RCC 7860 (cell line): Measurements from ENCODE around the gene LRP2BP.

Experiments used
- DNase-seq: peaks from one replicate; pipeline ENCODE4 v3.0.0-alpha.2; 2015; ENCODE audit warnings: low spot score
- FAIRE-seq: peaks from 2 replicates; lab custom pipeline; 2012; peaks lifted over from hg19 to GRCh38; lab: Jason Lieb, UNC

Gene LRP2BP

GRCh38 chr4:185395956-185396723, 416 bp upstream of the LRP2BP start:
- DNase-seq (peak; percentile 82), FAIRE-seq (no peak)

GRCh38 chr4:185394568-185395237, 1.0 kb downstream of the LRP2BP start:
- DNase-seq (no peak), FAIRE-seq (no peak)

- no peak for DNase-seq
- no peak for FAIRE-seq
These were observed 3.6 kb downstream of the LRP2BP start for GRCh38 chr4:185392156-185392555.

- no peak for FAIRE-seq
- no peak for DNase-seq
These were observed 4.8 kb downstream of the LRP2BP start for GRCh38 chr4:185390941-185391340.

GRCh38 chr4:185387957-185388356, 7.8 kb downstream of the LRP2BP start:
- DNase-seq (no peak), FAIRE-seq (no peak)

- FAIRE-seq (no peak), DNase-seq (no peak)
These were observed 10.8 kb downstream of the LRP2BP start for GRCh38 chr4:185384930-185385331.

- no peak for FAIRE-seq
These were observed 11.7 kb downstream of the LRP2BP start for GRCh38 chr4:185384061-185384460.

GRCh38 chr4:185383451-185383850, 12.3 kb downstream of the LRP2BP start:
- DNase-seq (no peak), FAIRE-seq (no peak)

More at GRCh38 chr4:185384061-185384460, 11.7 kb downstream of the LRP2BP start:
- no peak for DNase-seq

- DNase-seq (no peak), FAIRE-seq (no peak)
These were observed 13.0 kb downstream of the LRP2BP start for GRCh38 chr4:185382754-185383153.

GRCh38 chr4:185381288-185382196, 14.2 kb downstream of the LRP2BP start:
- FAIRE-seq (no peak), DNase-seq (no peak)

- FAIRE-seq: no peak
These were observed 15.4 kb downstream of the LRP2BP start for GRCh38 chr4:185380320-185380719.

GRCh38 chr4:185379326-185380295, 16.1 kb downstream of the LRP2BP start:
- no peak for DNase-seq
- FAIRE-seq: no peak

More at GRCh38 chr4:185380320-185380719, 15.4 kb downstream of the LRP2BP start:
- no peak for DNase-seq

GRCh38 chr4:185378264-185378663, 17.5 kb downstream of the LRP2BP start:
- DNase-seq: no peak
- no peak for FAIRE-seq

GRCh38 chr4:185374573-185374972, 21.2 kb downstream of the LRP2BP start:
- FAIRE-seq: no peak
- no peak for DNase-seq

- no peak for FAIRE-seq
- DNase-seq: no peak
These were observed 21.7 kb downstream of the LRP2BP start for GRCh38 chr4:185374027-185374426.

GRCh38 chr4:185371702-185372101, 24.0 kb downstream of the LRP2BP start:
- no peak for FAIRE-seq

GRCh38 chr4:185370268-185370949, 25.3 kb downstream of the LRP2BP start:
- FAIRE-seq: no peak

More at GRCh38 chr4:185371702-185372101, 24.0 kb downstream of the LRP2BP start:
- DNase-seq: no peak

GRCh38 chr4:185369731-185370130, 26.0 kb downstream of the LRP2BP start:
- DNase-seq (no peak), FAIRE-seq (no peak)

More at GRCh38 chr4:185370268-185370949, 25.3 kb downstream of the LRP2BP start:
- no peak for DNase-seq

GRCh38 chr4:185364886-185365285, 30.8 kb downstream of the LRP2BP start:
- DNase-seq: no peak
- no peak for FAIRE-seq
